Loucy (cell line): ENCODE measurements around the gene EEIG2.

ENCODE experiments used
- EZH2phosphoT487 ChIP-seq: fragments of 200-600 bp; IDR thresholded peaks from 2 replicates; pipeline ENCODE4 v1.6.1; 2018; ENCODE audit warnings: antibody characterized with exemption, mild to moderate bottlenecking, moderate library complexity, borderline replicate concordance
- TF ChIP-seq, protein P1 (sequence below): fragments of 200-600 bp; sonication (generic); conservative IDR thresholded peaks from 2 replicates; pipeline ENCODE4 v1.5.1; 2014; ENCODE audit warnings: mild to moderate bottlenecking, antibody characterized with exemption, low read length

DNA sequence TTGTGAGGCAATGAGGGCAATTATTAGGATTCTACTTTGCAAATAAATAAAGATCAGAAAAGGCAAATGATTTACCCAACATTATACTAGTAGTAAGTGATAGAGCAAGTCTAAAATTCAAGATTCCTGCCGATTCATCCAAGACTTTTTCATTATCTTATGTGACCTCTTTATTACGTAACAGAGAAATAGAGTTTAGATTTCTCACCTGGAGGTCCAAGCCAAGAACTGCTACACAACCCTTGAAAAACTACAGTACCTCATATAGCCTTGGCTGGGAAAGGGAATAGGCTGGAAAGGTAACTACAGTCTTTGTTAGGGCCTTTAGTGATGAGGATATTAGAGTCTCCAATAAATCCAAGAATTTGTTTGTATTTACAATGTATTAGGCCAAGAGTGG, 13.3 kb downstream of the EEIG2 start:
- TF ChIP-seq, protein P1, sequence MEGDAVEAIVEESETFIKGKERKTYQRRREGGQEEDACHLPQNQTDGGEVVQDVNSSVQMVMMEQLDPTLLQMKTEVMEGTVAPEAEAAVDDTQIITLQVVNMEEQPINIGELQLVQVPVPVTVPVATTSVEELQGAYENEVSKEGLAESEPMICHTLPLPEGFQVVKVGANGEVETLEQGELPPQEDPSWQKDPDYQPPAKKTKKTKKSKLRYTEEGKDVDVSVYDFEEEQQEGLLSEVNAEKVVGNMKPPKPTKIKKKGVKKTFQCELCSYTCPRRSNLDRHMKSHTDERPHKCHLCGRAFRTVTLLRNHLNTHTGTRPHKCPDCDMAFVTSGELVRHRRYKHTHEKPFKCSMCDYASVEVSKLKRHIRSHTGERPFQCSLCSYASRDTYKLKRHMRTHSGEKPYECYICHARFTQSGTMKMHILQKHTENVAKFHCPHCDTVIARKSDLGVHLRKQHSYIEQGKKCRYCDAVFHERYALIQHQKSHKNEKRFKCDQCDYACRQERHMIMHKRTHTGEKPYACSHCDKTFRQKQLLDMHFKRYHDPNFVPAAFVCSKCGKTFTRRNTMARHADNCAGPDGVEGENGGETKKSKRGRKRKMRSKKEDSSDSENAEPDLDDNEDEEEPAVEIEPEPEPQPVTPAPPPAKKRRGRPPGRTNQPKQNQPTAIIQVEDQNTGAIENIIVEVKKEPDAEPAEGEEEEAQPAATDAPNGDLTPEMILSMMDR: no peak
- no peak for TF ChIP-seq EZH2phosphoT487
